Measurements from ENCODE around the gene PAGE3. TPM values are rescaled to one million over a fixed set of nuclear protein-coding genes. Genes with fewer than 3 reads are reported as not detected.

Gene PAGE3
- total RNA-seq, 1 donor from 2014 or later = not detected

- H3K36me3 Mint-ChIP-seq = no peaks in the 10 kb centered on the region
- H3K27me3 Mint-ChIP-seq (ENCODE audit: low read depth) = no peaks in the 10 kb centered on the region
- TF ChIP-seq CTCF (IDR thresholded peaks at IDR 0.05; ENCODE audit: unreplicated experiment) = no peak
- no peak overlapping the region for H3K4me3 Mint-ChIP-seq
- no peak overlapping the region for H3K27ac Mint-ChIP-seq
- peaks cover 65% of the 10 kb centered on the region for H3K9me3 Mint-ChIP-seq
- no peak for DNase-seq (ENCODE audit: low spot score in 2 of 2, unreplicated experiment in 2 of 2)
- no peaks in the 10 kb centered on the region for H3K4me1 Mint-ChIP-seq
Observed at GRCh38 chrX:55240788-55241340, 23.9 kb downstream of the PAGE3 start.

GRCh38 chrX:55220119-55220794, 44.5 kb downstream of the PAGE3 start, which contains the start of gene PAGE5:
PAGE5 (plus strand) TSS chrX:55220346; CDS start chrX:55221383, 1,037 bp downstream.
- no peak within 1 kb of the TSS for H3K4me3 Mint-ChIP-seq
- H3K9me3 Mint-ChIP-seq = peaks cover 65% of the 10 kb centered on the region
- DNase-seq (ENCODE audit: low spot score in 2 of 2, unreplicated experiment in 2 of 2) = no peak
- no peaks in the 10 kb centered on the region for H3K27me3 Mint-ChIP-seq (ENCODE audit: low read depth)
- TF ChIP-seq CTCF (IDR thresholded peaks at IDR 0.05; ENCODE audit: unreplicated experiment) = no peak
- no peaks in the 10 kb centered on the region for H3K4me1 Mint-ChIP-seq
- H3K36me3 Mint-ChIP-seq = no peaks in the 10 kb centered on the region
- H3K27ac Mint-ChIP-seq = no peak within 1 kb of the TSS

- Mint-ChIP-seq H3K9me3 (peaks cover 67% of the 10 kb centered on the region), H3K4me3 (no peak overlapping the region), H3K27ac (no peak overlapping the region), H3K36me3 (no peaks in the 10 kb centered on the region), H3K27me3 (ENCODE audit: low read depth) (no peaks in the 10 kb centered on the region), H3K4me1 (no peaks in the 10 kb centered on the region)
- DNase-seq (ENCODE audit: low spot score in 2 of 2, unreplicated experiment in 2 of 2) = no peak
- no peak for TF ChIP-seq CTCF (IDR thresholded peaks at IDR 0.05; ENCODE audit: unreplicated experiment)
Observed at GRCh38 chrX:55213381-55213780, 51.3 kb downstream of the PAGE3 start.

- TF ChIP-seq CTCF (IDR thresholded peaks at IDR 0.05; ENCODE audit: unreplicated experiment) = no peak
- H3K9me3 Mint-ChIP-seq = peaks cover 68% of the 10 kb centered on the region
- no peak for DNase-seq (ENCODE audit: low spot score in 2 of 2, unreplicated experiment in 2 of 2)
- no peak overlapping the region for H3K27ac Mint-ChIP-seq
- no peaks in the 10 kb centered on the region for H3K4me1 Mint-ChIP-seq
- no peaks in the 10 kb centered on the region for H3K27me3 Mint-ChIP-seq (ENCODE audit: low read depth)
- no peaks in the 10 kb centered on the region for H3K36me3 Mint-ChIP-seq
- no peak overlapping the region for H3K4me3 Mint-ChIP-seq
Observed at GRCh38 chrX:55210931-55211677, 53.6 kb downstream of the PAGE3 start.

Other genes with a start within 250 kb of the PAGE3 start
- gene ALAS2, start 233.9 kb downstream of the PAGE3 start, total RNA-seq = not detected in 3 replicates
- not detected in 3 replicates for gene PAGE2B, start 189.9 kb downstream of the PAGE3 start, total RNA-seq
- gene PAGE2, start 175.9 kb downstream of the PAGE3 start, total RNA-seq = not detected in 3 replicates
- not detected in 3 replicates for gene PAGE5, start 44.6 kb downstream of the PAGE3 start, total RNA-seq
- 35.9 to 40.2 TPM (median 40.1 TPM) in 3 replicates for gene MAGEH1, start 187.2 kb upstream of the PAGE3 start, total RNA-seq
- gene USP51, start 224.9 kb upstream of the PAGE3 start, total RNA-seq = 4.6 to 5.6 TPM (median 5.1 TPM) in 3 replicates